GM13977 (cell line): Measurements from ENCODE around the gene TEX29.

Experiments used
- DNase-seq: peaks from one replicate; pipeline ENCODE4 v3.0.0; 2012; ENCODE audit warnings: low spot score
- in situ Hi-C: fragments of 300-500 bp; cut with MboI; formaldehyde crosslinking; loops from one replicate; pipeline ENCODE4 v1.12.0; 2022; ENCODE audit warnings: low sequenced_read_pairs, low pct_unique_long_range_greater_than_20kb, mixed read lengths, inconsistent platforms; ENCODE audit not compliant: unreplicated experiment
- TF ChIP-seq, protein P1 (sequence below): IDR thresholded peaks from 2 replicates; pipeline ENCODE4 v1.5.1; 2012; ENCODE audit warnings: mild to moderate bottlenecking, control low read depth; ENCODE audit not compliant: insufficient read depth; ENCODE audit errors: extremely low read depth, missing control alignments

Gene TEX29

DNA sequence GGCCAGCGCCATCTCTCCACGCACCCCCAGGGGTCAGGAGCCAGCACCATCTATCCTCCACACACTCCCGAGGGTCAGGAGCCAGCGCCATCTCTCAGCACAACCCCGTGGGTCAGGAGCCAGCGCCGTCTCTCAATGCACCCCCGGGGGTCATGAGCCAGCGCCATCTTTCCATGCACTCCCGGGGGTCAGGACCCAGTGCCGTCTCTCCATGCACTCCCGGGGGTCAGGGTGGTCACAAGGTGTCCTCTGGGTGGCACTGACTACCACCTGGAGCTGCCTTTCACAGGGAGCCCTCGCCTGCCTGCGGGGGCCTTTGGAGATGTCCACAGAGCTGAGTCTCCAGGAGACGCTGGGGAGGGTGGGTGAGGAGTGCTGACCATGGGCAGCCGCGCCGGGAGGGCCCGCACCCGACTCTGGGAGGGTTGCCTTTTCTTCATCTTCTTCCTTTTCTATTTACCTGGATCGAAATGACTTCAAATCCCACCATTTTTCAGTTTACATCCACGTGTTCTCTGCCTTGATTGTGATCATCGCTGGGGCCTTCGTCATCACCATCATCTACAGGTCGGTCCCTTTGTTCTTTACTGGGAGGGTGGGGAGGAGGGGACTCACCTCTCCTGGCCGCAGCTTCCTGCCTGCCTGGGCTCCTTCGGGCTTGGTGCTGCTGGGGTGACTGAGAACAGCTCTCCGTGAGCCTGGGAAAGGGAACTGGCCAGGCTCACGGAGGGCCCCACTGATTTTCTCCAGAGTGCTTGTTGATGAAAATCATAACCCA is 19.1 kb downstream of the TEX29 start:
- no peak for DNase-seq
- in situ Hi-C loops = no loop called here
- TF ChIP-seq, protein P1, sequence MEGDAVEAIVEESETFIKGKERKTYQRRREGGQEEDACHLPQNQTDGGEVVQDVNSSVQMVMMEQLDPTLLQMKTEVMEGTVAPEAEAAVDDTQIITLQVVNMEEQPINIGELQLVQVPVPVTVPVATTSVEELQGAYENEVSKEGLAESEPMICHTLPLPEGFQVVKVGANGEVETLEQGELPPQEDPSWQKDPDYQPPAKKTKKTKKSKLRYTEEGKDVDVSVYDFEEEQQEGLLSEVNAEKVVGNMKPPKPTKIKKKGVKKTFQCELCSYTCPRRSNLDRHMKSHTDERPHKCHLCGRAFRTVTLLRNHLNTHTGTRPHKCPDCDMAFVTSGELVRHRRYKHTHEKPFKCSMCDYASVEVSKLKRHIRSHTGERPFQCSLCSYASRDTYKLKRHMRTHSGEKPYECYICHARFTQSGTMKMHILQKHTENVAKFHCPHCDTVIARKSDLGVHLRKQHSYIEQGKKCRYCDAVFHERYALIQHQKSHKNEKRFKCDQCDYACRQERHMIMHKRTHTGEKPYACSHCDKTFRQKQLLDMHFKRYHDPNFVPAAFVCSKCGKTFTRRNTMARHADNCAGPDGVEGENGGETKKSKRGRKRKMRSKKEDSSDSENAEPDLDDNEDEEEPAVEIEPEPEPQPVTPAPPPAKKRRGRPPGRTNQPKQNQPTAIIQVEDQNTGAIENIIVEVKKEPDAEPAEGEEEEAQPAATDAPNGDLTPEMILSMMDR = no peak

GRCh38 chr13:111341886-111342285 is 21.4 kb downstream of the TEX29 start:
- in situ Hi-C loops = no loop called here
- TF ChIP-seq, protein P1 = no peak

GRCh38 chr13:111342721-111343120 is 22.3 kb downstream of the TEX29 start:
- in situ Hi-C loops = no loop called here
- no peak for DNase-seq

More at GRCh38 chr13:111341886-111342285, 21.4 kb downstream of the TEX29 start:
- DNase-seq = no peak

GRCh38 chr13:111343186-111343805 is 22.9 kb downstream of the TEX29 start:
- TF ChIP-seq, protein P1 = no peak
- DNase-seq = no peak
- in situ Hi-C loops = no loop called here

More at GRCh38 chr13:111342721-111343120, 22.3 kb downstream of the TEX29 start:
- TF ChIP-seq, protein P1 = no peak

DNA sequence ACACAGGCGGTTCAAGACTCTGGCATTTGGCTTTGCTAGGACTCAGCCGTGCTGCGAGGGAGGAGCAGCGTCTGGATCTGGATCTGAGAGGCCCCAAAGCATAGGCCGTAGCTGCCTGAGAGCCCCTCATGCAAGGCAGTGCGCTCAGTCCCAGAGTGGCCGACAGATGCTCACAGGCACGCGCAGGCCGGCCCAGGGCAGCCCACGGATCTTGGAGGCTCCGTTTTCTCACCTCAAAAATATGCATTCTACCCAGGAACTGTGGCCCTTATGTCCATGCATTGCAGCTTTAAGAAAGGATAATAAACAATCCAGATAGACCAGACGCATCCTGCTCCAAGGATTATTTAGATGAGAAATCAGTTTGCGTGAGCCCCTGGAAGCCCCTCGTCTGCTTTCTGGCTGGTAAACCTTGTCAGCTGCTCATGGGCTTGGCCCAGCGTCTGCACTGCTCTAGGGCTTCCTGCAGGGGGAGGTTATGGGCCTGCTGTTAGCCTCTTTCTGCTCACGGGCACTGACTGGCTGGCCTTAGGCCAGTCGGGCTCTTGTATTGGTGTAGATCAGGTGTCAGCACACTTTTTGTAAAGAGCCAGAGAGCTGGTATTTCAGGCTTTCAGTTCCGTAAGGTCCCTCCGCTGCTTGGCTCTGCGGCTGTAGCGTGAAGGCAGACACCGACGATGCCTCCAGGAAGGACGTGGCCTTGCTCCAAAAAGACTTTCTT is 24.2 kb downstream of the TEX29 start:
- no peak for DNase-seq

DNA sequence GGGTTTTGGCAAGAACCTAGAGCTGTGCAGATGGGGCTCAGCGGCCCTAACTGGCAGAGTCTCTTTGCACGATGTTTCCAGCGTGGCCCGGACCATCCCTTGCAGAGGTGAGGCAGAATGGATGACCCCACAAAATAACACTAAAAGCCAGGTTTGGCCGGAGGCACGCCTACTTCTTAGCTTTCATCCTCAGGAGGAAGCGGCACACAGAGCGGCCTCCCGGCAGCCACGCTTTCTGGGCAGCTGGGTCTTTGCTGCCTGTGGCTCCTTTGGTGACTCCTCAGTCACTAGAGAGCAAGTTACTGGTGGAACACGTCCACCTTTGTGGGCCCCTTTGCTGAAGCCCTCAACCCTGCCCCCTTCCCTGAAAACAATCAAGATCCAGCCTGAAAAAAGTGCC is 25.2 kb downstream of the TEX29 start:
- DNase-seq = no peak
- TF ChIP-seq, protein P1 = no peak
- in situ Hi-C loops = no loop called here

More for the DNA sequence above, 24.2 kb downstream of the TEX29 start:
- in situ Hi-C loops = no loop called here
- TF ChIP-seq, protein P1 = no peak
